ENCODE results near the gene ITCH.
"Not testable (repeated sequence)": the region's sequence is repeated elsewhere in the genome, so short reads cannot be mapped to it uniquely, and the experiment has no call there.

ITCH gene

GRCh38 chr20:34388678-34389077, 25.6 kb downstream of the ITCH start:
- Histone ChIP-seq H3K4me1 (ENCODE audit: control extremely low read depth in 1 of 4, control insufficient read depth in 4 of 4, insufficient read depth in 4 of 4, low read length in 3 of 4) (peaks cover 0 to 18% (median 9%) of the 10 kb centered on the region in 4 experiments), H3K4me3 (ENCODE audit: control insufficient read depth in 1 of 7, extremely low read depth in 1 of 7, insufficient read depth in 4 of 7, low read depth in 2 of 7, low read length in 6 of 7) (no peak overlapping the region), H3K27ac (ENCODE audit: insufficient read depth in 1 of 2, low read depth in 1 of 2, low read length in 2 of 2, poor library complexity in 1 of 2, severe bottlenecking in 2 of 2) (no peak overlapping the region), H3K9me3 (ENCODE audit: control extremely low read depth in 1 of 5, control insufficient read depth in 4 of 5, insufficient read depth in 2 of 5, low read depth in 1 of 5, low read length in 4 of 5) (no peaks in the 10 kb centered on the region), H3K36me3 (ENCODE audit: control insufficient read depth in 4 of 4, insufficient read depth in 4 of 4, low read length in 3 of 4) (peaks cover 3 to 15% (median 9%) of the 10 kb centered on the region in 4 experiments), H3K27me3 (replicated peaks in 2 of 5; ENCODE audit: control insufficient read depth in 4 of 5, insufficient read depth in 5 of 5, low read length in 4 of 5) (no peaks in the 10 kb centered on the region)
- WGBS (ENCODE audit: insufficient coverage): no CpG with 5 or more reads among the region's 2 CpGs
- DNase-seq: no peak
- ChIA-PET CTCF (interaction anchor here (1.2 kb wide), 1 partner anchor 13 kb away, joined by 3 read pairs; no protein-coding TSS in a partner anchor), POLR2A (no interaction called here)

- Histone ChIP-seq H3K9me3 (ENCODE audit: control extremely low read depth in 1 of 5, control insufficient read depth in 4 of 5, insufficient read depth in 2 of 5, low read depth in 1 of 5, low read length in 4 of 5) (no peaks in the 10 kb centered on the region), H3K4me1 (ENCODE audit: control extremely low read depth in 1 of 4, control insufficient read depth in 4 of 4, insufficient read depth in 4 of 4, low read length in 3 of 4) (peaks cover 0 to 18% (median 9%) of the 10 kb centered on the region in 4 experiments), H3K36me3 (ENCODE audit: control insufficient read depth in 4 of 4, insufficient read depth in 4 of 4, low read length in 3 of 4) (peaks cover 3 to 22% (median 12%) of the 10 kb centered on the region in 4 experiments), H3K27ac (ENCODE audit: insufficient read depth in 1 of 2, low read depth in 1 of 2, low read length in 2 of 2, poor library complexity in 1 of 2, severe bottlenecking in 2 of 2) (no peak overlapping the region), H3K4me3 (ENCODE audit: control insufficient read depth in 1 of 7, extremely low read depth in 1 of 7, insufficient read depth in 4 of 7, low read depth in 2 of 7, low read length in 6 of 7) (no peak overlapping the region), H3K27me3 (replicated peaks in 2 of 5; ENCODE audit: control insufficient read depth in 4 of 5, insufficient read depth in 5 of 5, low read length in 4 of 5) (no peaks in the 10 kb centered on the region)
- 100% methylated on average over 2 of the region's 2 CpGs for WGBS (ENCODE audit: insufficient coverage)
- ChIA-PET CTCF (no interaction called here), POLR2A (no interaction called here)
- DNase-seq: no peak
Observed at GRCh38 chr20:34389206-34389953, 26.3 kb downstream of the ITCH start.

DNA sequence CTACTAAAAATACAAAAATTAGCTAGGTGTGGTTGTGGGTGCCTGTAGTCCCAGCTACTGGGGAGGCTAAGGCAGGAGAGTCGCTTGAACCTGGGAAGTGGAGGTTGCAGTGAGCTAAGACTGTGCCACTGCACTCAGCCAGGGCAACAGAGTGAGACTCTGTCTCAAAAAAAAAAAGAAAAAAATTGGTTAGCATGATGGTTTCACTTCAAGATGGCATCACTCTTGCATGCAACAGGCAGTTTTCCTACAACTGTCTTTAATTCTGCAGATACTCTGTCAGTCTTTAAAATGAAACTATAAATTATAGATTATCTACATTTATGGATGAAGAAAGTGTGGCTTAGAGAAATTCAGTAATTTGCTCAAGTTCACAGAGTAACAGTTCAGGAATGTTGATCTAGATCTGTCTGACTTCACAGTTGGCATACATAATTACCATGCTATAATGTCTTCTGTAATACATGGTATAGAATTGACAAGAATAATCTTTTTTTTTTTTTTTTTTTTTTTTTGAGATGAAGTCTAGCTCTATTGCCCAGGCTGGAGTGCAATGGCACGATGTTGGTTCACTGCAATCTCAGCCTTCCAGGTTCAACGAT, 27.0 kb downstream of the ITCH start:
- Histone ChIP-seq H3K4me3 (ENCODE audit: control insufficient read depth in 1 of 7, extremely low read depth in 1 of 7, insufficient read depth in 4 of 7, low read depth in 2 of 7, low read length in 6 of 7) (no peak overlapping the region), H3K27ac (ENCODE audit: insufficient read depth in 1 of 2, low read depth in 1 of 2, low read length in 2 of 2, poor library complexity in 1 of 2, severe bottlenecking in 2 of 2) (no peak overlapping the region), H3K4me1 (ENCODE audit: control extremely low read depth in 1 of 4, control insufficient read depth in 4 of 4, insufficient read depth in 4 of 4, low read length in 3 of 4) (peaks cover 0 to 14% (median 8%) of the 10 kb centered on the region in 4 experiments), H3K36me3 (ENCODE audit: control insufficient read depth in 4 of 4, insufficient read depth in 4 of 4, low read length in 3 of 4) (peaks cover 6 to 25% (median 14%) of the 10 kb centered on the region in 4 experiments), H3K9me3 (ENCODE audit: control extremely low read depth in 1 of 5, control insufficient read depth in 4 of 5, insufficient read depth in 2 of 5, low read depth in 1 of 5, low read length in 4 of 5) (no peaks in the 10 kb centered on the region), H3K27me3 (replicated peaks in 2 of 5; ENCODE audit: control insufficient read depth in 4 of 5, insufficient read depth in 5 of 5, low read length in 4 of 5) (no peaks in the 10 kb centered on the region)
- DNase-seq: no peak
- WGBS (ENCODE audit: insufficient coverage): 90% methylated on average over 3 of the region's 3 CpGs
- CTCF ChIA-PET: no interaction called here
- POLR2A ChIA-PET: interaction anchor here (0.6 kb wide), 1 partner anchor 375 kb away, joined by 3 read pairs; no protein-coding TSS in a partner anchor

DNA sequence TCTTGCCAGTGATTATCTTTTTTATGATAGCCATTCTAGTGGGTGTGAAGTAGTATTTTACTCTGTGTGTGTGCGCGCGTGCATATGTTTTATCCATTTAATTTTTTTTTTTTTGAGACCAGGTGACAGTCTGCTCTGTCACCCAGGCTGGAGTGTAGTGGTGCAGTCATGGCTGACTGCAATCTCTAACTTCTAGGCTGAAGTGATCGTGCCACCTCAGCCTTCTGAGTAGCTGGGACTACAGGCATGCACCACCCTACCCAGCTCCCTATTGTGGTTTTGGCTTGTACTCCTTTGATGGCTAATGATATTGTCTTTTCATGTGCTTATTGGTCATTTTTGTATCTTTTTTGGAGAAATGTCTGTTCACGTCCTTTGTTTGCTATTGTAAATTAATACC, 33.3 kb downstream of the ITCH start:
- H3K36me3 ChIP-seq (ENCODE audit: control insufficient read depth in 4 of 4, insufficient read depth in 4 of 4, low read length in 3 of 4): peaks cover 7 to 52% (median 23%) of the 10 kb centered on the region in 4 experiments

GRCh38 chr20:34397096-34397495, 34.0 kb downstream of the ITCH start:
- 100% methylated on average over 7 of the region's 9 CpGs for WGBS (ENCODE audit: insufficient coverage)
- H3K4me3 ChIP-seq (ENCODE audit: control insufficient read depth in 1 of 7, extremely low read depth in 1 of 7, insufficient read depth in 4 of 7, low read depth in 2 of 7, low read length in 6 of 7): no peak overlapping the region
- CTCF ChIA-PET: interaction anchor here (1.5 kb wide), 1 partner anchor 84 kb away, joined by 3 read pairs; no protein-coding TSS in a partner anchor
- no peak for DNase-seq
- H3K9me3 ChIP-seq (ENCODE audit: control extremely low read depth in 1 of 5, control insufficient read depth in 4 of 5, insufficient read depth in 2 of 5, low read depth in 1 of 5, low read length in 4 of 5): no peaks in the 10 kb centered on the region
- H3K27ac ChIP-seq (ENCODE audit: insufficient read depth in 1 of 2, low read depth in 1 of 2, low read length in 2 of 2, poor library complexity in 1 of 2, severe bottlenecking in 2 of 2): no peak overlapping the region
- POLR2A ChIA-PET: no interaction called here
- H3K4me1 ChIP-seq (ENCODE audit: control extremely low read depth in 1 of 4, control insufficient read depth in 4 of 4, insufficient read depth in 4 of 4, low read length in 3 of 4): no peaks in the 10 kb centered on the region
- H3K36me3 ChIP-seq (ENCODE audit: control insufficient read depth in 4 of 4, insufficient read depth in 4 of 4, low read length in 3 of 4): peaks cover 7 to 55% (median 25%) of the 10 kb centered on the region in 4 experiments
- H3K27me3 ChIP-seq (replicated peaks in 2 of 5; ENCODE audit: control insufficient read depth in 4 of 5, insufficient read depth in 5 of 5, low read length in 4 of 5): no peaks in the 10 kb centered on the region

More for the DNA sequence above, 33.3 kb downstream of the ITCH start:
- Histone ChIP-seq H3K4me1 (ENCODE audit: control extremely low read depth in 1 of 4, control insufficient read depth in 4 of 4, insufficient read depth in 4 of 4, low read length in 3 of 4) (no peaks in the 10 kb centered on the region), H3K27ac (ENCODE audit: insufficient read depth in 1 of 2, low read depth in 1 of 2, low read length in 2 of 2, poor library complexity in 1 of 2, severe bottlenecking in 2 of 2) (no peak overlapping the region), H3K9me3 (ENCODE audit: control extremely low read depth in 1 of 5, control insufficient read depth in 4 of 5, insufficient read depth in 2 of 5, low read depth in 1 of 5, low read length in 4 of 5) (no peaks in the 10 kb centered on the region), H3K27me3 (replicated peaks in 2 of 5; ENCODE audit: control insufficient read depth in 4 of 5, insufficient read depth in 5 of 5, low read length in 4 of 5) (no peaks in the 10 kb centered on the region), H3K4me3 (ENCODE audit: control insufficient read depth in 1 of 7, extremely low read depth in 1 of 7, insufficient read depth in 4 of 7, low read depth in 2 of 7, low read length in 6 of 7) (no peak overlapping the region)
- 100% methylated on average over 4 of the region's 5 CpGs for WGBS (ENCODE audit: insufficient coverage)
- ChIA-PET CTCF (interaction anchor here (1.5 kb wide), 1 partner anchor 84 kb away, joined by 3 read pairs; no protein-coding TSS in a partner anchor), POLR2A (no interaction called here)
- no peak for DNase-seq

DNA sequence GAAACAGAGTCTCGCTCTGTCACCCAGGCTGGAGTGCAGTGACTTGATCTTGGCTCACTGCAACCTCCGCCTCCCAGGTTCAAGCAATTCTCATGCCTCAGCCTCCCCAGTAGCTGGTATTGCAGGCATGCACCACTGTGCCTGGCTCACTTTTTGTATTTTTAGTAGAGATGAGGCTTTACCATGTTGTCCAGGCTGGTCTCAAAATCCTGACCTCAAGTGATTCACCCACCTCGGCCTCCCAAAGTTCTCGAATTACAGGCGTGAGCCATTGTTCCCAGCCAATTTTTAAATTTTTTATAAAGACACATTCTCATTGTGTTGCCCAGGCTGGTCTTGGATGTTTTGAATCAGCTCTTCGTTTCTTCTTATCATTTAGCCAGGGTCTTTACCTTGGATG, 37.7 kb downstream of the ITCH start:
- ChIA-PET POLR2A (interaction anchor here (0.6 kb wide), 1 partner anchor 37 kb away, joined by 4 read pairs; no protein-coding TSS in a partner anchor), CTCF (interaction anchor here (1.0 kb wide), 1 partner anchor 16 kb away, joined by 3 read pairs; no protein-coding TSS in a partner anchor)
- not testable (repeated sequence) for DNase-seq; H3K27ac ChIP-seq (ENCODE audit: insufficient read depth in 1 of 2, low read depth in 1 of 2, low read length in 2 of 2, poor library complexity in 1 of 2, severe bottlenecking in 2 of 2); H3K9me3 ChIP-seq (ENCODE audit: control extremely low read depth in 1 of 5, control insufficient read depth in 4 of 5, insufficient read depth in 2 of 5, low read depth in 1 of 5, low read length in 4 of 5); H3K4me3 ChIP-seq (ENCODE audit: control insufficient read depth in 1 of 7, extremely low read depth in 1 of 7, insufficient read depth in 4 of 7, low read depth in 2 of 7, low read length in 6 of 7); H3K27me3 ChIP-seq (replicated peaks in 2 of 5; ENCODE audit: control insufficient read depth in 4 of 5, insufficient read depth in 5 of 5, low read length in 4 of 5)
- 100% methylated on average over 4 of the region's 6 CpGs for WGBS (ENCODE audit: insufficient coverage)
- peaks cover 4 to 35% (median 13%) of the 10 kb centered on the region in 4 experiments for H3K36me3 ChIP-seq (ENCODE audit: control insufficient read depth in 4 of 4, insufficient read depth in 4 of 4, low read length in 3 of 4)
- peaks cover 4 to 19% (median 7%) of the 10 kb centered on the region in 4 experiments for H3K4me1 ChIP-seq (ENCODE audit: control extremely low read depth in 1 of 4, control insufficient read depth in 4 of 4, insufficient read depth in 4 of 4, low read length in 3 of 4)

Data from common myeloid progenitor, CD34-positive (primary cell).